UCSD-AML1 (cell line): Measurements from ENCODE around the gene CSTF3.
A peak's percentile ranks its signal among the peaks of the same experiment; 100 is the strongest.

Source experiments
- DNase-seq: peaks from one replicate; lab custom pipeline; 2025; ENCODE audit not compliant: unreplicated experiment; lab: John Stamatoyannopoulos, UW

Gene CSTF3

DNA sequence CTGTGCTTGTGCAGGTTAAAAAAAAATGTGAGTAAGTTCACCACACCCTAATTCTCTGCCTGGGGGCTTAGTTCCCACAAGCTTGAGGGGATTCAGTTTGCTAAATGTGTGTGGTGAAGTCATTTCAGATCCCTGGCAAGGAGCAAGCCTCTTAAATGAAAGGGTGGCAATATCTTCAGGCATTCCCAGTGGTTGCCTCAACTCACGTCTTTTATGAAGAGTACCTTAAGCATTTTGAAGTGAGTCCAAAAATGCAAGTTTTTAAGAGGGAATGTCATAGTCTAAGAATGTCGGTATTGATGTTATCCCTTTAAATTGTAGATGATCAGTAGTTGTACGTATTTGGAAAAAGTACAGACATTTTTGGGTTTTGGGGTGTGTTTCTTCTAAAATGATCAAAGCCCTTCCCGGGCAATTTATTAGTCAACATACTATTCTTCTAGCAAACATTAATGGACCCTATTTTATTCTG, 117.0 kb downstream of the CSTF3 start:
- no peak for DNase-seq

DNA sequence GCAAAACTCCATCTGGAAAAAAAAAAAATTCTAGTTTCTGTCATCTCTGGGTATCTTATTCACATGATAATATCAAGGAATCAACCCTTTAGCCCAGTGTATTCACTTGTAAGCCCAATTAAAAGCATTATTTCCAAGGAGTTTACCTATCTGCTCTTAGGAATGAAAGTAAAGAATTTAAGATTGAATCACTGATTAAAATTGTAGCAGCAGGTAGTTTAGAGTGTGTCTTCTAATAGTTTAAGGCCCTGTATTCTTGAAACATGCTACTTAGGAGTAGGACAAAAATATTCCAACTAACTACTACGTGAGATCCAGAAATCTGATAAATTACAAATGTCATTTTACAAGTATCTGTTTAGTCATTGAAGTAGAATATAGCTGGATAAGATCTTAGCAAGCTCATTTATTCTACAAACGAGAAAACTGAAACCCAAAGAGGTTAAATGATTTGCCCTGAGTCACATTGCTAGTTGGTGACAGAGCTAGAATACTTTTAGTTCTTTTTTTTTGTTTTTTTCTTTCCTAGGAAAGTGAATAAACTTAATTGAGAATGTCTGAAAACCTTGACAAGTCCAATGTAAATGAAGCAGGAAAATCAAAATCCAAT, 118.0 kb downstream of the CSTF3 start:
- DNase-seq: no peak

DNA sequence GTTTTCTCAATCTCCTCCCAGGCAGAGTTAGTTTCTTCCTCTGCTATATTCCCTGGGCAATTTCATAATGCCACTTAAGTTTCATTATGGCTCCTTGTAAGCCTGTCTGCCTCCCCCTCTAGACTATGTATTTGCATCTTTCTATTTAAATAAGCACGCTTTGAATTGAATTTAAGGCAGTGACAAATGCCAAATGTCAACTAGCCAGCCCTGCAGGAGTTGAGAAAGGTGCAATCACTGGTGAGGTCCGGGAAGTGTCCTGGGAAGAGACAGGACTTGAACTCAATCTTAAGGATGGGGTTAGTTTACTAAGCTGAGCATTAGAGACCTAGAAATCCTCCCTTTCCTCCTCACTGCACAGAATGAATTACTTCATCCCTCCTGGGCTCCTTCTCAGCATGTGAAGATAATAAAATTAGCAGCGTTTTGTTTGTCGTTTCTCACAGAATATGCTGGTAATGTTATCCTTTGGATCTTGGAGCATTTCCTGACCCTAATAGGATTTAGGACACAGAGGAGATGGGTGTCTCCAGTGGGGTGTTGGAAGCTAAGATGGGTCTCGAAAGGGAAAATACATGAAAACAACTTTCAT, 120.3 kb downstream of the CSTF3 start:
- DNase-seq: no peak

DNA sequence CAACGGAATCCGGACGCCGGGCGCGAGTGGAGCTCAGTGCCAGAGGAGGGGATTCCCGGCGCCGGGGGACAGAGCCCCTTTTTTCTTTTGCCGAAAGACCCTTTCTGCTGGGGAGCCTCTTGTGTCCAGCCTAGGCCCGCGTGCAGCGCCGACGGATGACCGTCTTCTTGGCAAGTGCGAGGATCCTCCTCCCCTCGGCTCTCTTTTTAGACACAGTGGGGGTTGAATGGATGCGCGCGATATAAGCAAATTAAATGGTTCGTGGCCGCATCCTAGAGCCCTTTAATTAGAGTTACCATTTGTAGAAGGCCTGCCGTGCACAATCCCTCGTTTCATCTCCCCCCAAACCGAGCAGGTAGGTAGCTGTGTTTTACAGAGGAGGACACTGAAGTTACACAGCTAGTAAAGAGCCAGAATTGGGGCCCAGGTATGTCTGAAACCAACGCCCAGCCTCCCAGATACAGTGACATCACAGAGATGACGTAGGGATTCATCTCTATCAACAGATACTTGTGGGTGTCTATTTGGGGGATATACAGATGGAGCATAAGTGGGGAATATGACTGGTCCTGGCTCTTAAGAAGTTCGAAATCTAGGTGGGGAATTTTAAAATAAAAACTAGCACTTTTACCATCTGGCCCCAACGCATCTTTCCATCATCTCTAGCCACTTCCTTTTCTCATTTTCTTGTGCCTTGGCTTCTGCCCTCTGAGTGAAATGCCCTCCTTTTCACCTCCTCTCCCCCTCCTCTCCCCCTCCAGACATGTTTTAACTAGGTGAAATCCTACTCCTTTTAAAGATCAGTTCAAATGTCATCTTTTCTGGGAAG, 121.0 kb downstream of the CSTF3 start:
- no peak for DNase-seq

DNA sequence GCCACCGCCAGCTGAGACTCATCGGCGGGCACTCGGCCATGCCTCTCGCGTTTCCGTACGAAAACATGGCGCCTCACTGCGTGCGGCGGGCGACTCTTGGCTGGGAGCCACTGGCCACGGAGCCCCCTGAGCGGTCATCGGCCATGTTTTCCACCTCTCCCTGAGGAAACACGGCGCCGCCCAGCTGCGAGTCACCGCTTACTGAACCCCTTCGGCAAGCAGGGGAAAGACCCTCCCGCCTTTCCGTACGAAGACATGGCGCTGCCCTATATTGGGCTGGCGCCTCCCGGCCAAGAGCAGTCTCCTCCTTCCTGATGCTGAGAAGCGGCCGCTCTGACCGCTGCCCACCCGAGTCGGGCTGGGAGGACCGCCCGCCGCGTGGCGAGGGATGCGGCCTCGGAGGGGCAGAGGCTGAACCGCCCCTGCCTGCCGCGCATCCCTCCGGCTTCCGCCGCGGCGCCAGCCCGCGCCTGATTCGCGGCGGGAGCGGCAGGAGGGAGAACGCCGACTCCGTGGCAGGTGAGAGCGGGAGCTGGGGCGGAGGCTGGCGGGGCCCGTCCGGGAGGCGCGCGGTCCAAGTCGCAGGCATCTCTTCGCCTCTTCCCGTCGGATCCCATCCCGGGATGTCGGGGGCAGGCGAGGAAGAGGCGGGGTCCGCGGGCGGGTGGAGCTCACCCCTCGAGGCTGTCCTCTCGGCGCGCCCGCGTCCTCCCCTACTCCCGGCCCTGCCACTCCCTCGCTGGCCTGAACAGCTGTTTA, 121.8 kb downstream of the CSTF3 start, which contains the start of gene TCP11L1:
Gene TCP11L1 (plus strand): TSS at position 299 of the 759 bp plus-strand sequence. CDS start 4,202 bp downstream, outside the sequence.
- DNase-seq: peak; percentile 93

DNA sequence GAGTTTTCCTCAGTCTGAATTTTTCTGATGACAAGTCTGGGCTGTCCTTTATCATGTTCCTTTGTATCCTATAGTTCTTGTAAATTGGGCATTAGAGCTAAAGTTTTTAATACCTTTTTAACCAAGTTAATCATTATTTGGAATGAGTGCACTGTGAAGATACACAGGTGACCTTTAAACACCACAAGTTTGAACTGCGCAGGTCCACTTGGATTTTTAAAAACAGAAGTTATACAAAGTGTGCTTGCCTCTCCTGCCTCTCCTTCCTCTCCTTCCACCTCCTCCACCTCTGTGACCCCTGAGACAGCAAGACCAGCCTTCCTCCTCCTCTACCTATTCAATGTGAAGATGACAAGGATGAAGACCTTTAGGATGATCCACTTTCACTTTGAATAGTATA, 126.3 kb downstream of the CSTF3 start:
- no peak for DNase-seq
